Measurements from ENCODE around the gene CMPK2. TPM values are rescaled to one million over a fixed set of nuclear protein-coding genes. Genes with fewer than 3 reads are reported as not detected.

Gene CMPK2
- total and polyA plus RNA-seq, 9 of the 15 experiments (the other 6 are each of a cell fraction or from before 2014, with no cell fraction given) = 2.6 to 10.5 (median 5.0) TPM

GRCh38 chr2:6885968-6886367, 20.3 kb upstream of the CMPK2 start (continued):
- TF ChIP-seq CEBPB (tag; IDR thresholded peaks at IDR 0.05) = no peak
- TF ChIP-seq ARID1B (IDR thresholded peaks at IDR 0.05) = peak; percentile 96
- no peak for TF ChIP-seq ARHGAP35 (IDR thresholded peaks at IDR 0.05; ENCODE audit: partially characterized antibody)
- no peak for TF ChIP-seq ZNF24 (IDR thresholded peaks at IDR 0.05)
- peak; percentile 44 for TF ChIP-seq CXXC5 (CRISPR knock-in tag; IDR thresholded peaks at IDR 0.05)
- no peak for TF ChIP-seq UBTF (IDR thresholded peaks at IDR 0.05; ENCODE audit: borderline replicate concordance in 1 of 2, low read depth in 2 of 2, low read length in 2 of 2)
- no peak for TF ChIP-seq ZNF140 (CRISPR knock-in tag; IDR thresholded peaks at IDR 0.05)
- no peak for TF ChIP-seq MGA (IDR thresholded peaks at IDR 0.05)
- no peak for TF ChIP-seq SUPT5H (IDR thresholded peaks at IDR 0.05)
- TF ChIP-seq ETS1 (conservative IDR thresholded peaks at IDR 0.05; ENCODE audit: control insufficient read depth, low read depth, low read length) = no peak
- TF ChIP-seq DNMT1 (IDR thresholded peaks at IDR 0.05) = no peak
- TF ChIP-seq FUS (optimal IDR thresholded peaks at IDR 0.05; ENCODE audit: low read depth, low read length) = no peak
- TF ChIP-seq CREM (IDR thresholded peaks at IDR 0.05; ENCODE audit: low read depth) = peak; percentile 22; the same call in 1 of the 2 replicates
- TF ChIP-seq DIDO1 (tag; IDR thresholded peaks at IDR 0.05; ENCODE audit: low read depth) = no peak

All from K562 (cell line).